ENCODE measurements around the gene RABGEF1.

DNA sequence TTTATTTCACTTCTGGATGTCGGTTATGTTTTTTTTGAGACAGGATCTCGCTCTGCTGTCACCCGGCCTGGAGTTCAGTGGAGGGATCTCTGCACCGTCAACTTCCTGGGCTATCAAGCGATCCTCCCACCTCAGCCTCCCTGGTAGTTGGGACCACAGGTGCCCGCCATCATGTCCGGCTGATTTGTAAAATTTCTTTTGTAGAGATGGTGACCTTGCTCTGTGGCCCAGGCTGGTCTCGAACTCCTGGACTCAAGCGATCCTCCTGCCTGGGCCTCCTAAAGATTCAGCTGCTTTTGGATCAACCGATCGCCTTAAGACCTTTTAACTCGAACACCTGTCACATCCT, 606 bp upstream of the RABGEF1 start:
- no peak for TF ChIP-seq POLR2A (IDR thresholded peaks at IDR 0.05; ENCODE audit: low read length)
- no peak for TF ChIP-seq GATA1 (IDR thresholded peaks at IDR 0.05; ENCODE audit: low read depth, low read length)
